GM18502 (cell line): Measurements from ENCODE around the gene HBD.

ENCODE experiments used
- ATAC-seq: cut with Tn5 transposase; IDR thresholded peaks from one replicate; pipeline ENCODE4 v1.9.1; 2021; ENCODE audit warnings: mild to moderate bottlenecking; ENCODE audit not compliant: unreplicated experiment, poor library complexity

Gene HBD

GRCh38 chr11:5197536-5197935 lies 36.7 kb downstream of the HBD start:
- no peak for ATAC-seq

- no peak for ATAC-seq
Measured at GRCh38 chr11:5196731-5197130, 37.6 kb downstream of the HBD start.

GRCh38 chr11:5196067-5196466 lies 38.2 kb downstream of the HBD start:
- no peak for ATAC-seq

- no peak for ATAC-seq
Measured at GRCh38 chr11:5192738-5193137, 41.5 kb downstream of the HBD start.

GRCh38 chr11:5188201-5188600 lies 46.1 kb downstream of the HBD start:
- ATAC-seq = no peak
